ENCODE data around the gene CDH16.
A peak's percentile ranks its signal among the peaks of the same experiment; 100 is the strongest.
"Not testable (repeated sequence)": the region's sequence is repeated elsewhere in the genome, so short reads cannot be mapped to it uniquely, and the experiment has no call there.

The CDH16 gene

GRCh38 chr16:66936462-66936861 lies 17.8 kb upstream of the CDH16 start:
- Histone ChIP-seq H3K27ac (ENCODE audit: low read depth, low read length, poor library complexity, severe bottlenecking) (no peak overlapping the region), H4K20me1 (ENCODE audit: insufficient read depth, low read length) (no peaks in the 10 kb centered on the region), H3K4me1 (ENCODE audit: insufficient read depth, low read length, severe bottlenecking) (peaks cover 23% of the 10 kb centered on the region), H3K4me3 (ENCODE audit: low read depth, low read length, poor library complexity, severe bottlenecking) (no peak overlapping the region), H2AFZ (ENCODE audit: low read length) (no peak overlapping the region), H3K9me3 (ENCODE audit: low read length) (no peaks in the 10 kb centered on the region), H3K27me3 (ENCODE audit: insufficient read depth, low read length) (no peaks in the 10 kb centered on the region), H3K79me2 (ENCODE audit: insufficient read depth, low read length) (no peaks in the 10 kb centered on the region), H3K36me3 (ENCODE audit: insufficient read depth, low read length) (peaks cover 10% of the 10 kb centered on the region; the same call in 1 of the 2 replicates), H3F3A (ENCODE audit: insufficient read depth, low read length) (no peaks in the 10 kb centered on the region), H3K9ac (ENCODE audit: low read length) (no peak overlapping the region), H3K4me2 (ENCODE audit: low read length) (no peak overlapping the region), H3K9me2 (ENCODE audit: low read depth, low read length) (no peaks in the 10 kb centered on the region)
- TF ChIP-seq EZH2 (IDR thresholded peaks at IDR 0.05; ENCODE audit: borderline replicate concordance, low read length) = no peak
- TF ChIP-seq CTCF (IDR thresholded peaks at IDR 0.05; ENCODE audit: low read length) = no peak

GRCh38 chr16:66935314-66936011 lies 16.8 kb upstream of the CDH16 start, which contains the start of gene CES2:
TSS of gene CES2 (plus strand) at chr16:66935516. CDS start at chr16:66935636, 120 bp downstream.
- no peaks in the 10 kb centered on the region for H3K79me2 ChIP-seq (ENCODE audit: insufficient read depth, low read length)
- H4K20me1 ChIP-seq (ENCODE audit: insufficient read depth, low read length) = no peaks in the 10 kb centered on the region
- no peak within 1 kb of the TSS for H2AFZ ChIP-seq (ENCODE audit: low read length)
- peak within 1 kb of the TSS; percentile 97 for H3K9ac ChIP-seq (ENCODE audit: low read length)
- no peaks in the 10 kb centered on the region for H3F3A ChIP-seq (ENCODE audit: insufficient read depth, low read length)
- no peaks in the 10 kb centered on the region for H3K27me3 ChIP-seq (ENCODE audit: insufficient read depth, low read length)
- no peak within 1 kb of the TSS for H3K27ac ChIP-seq (ENCODE audit: low read depth, low read length, poor library complexity, severe bottlenecking)
- no peaks in the 10 kb centered on the region for H3K9me2 ChIP-seq (ENCODE audit: low read depth, low read length)
- H3K4me3 ChIP-seq (ENCODE audit: low read depth, low read length, poor library complexity, severe bottlenecking) = peak within 1 kb of the TSS; percentile 97
- peak within 1 kb of the TSS; percentile 98 for H3K4me2 ChIP-seq (ENCODE audit: low read length)
- TF ChIP-seq EZH2 (IDR thresholded peaks at IDR 0.05; ENCODE audit: borderline replicate concordance, low read length) = no peak
- TF ChIP-seq CTCF (IDR thresholded peaks at IDR 0.05; ENCODE audit: low read length) = no peak
- peaks cover 23% of the 10 kb centered on the region for H3K4me1 ChIP-seq (ENCODE audit: insufficient read depth, low read length, severe bottlenecking)
- no peaks in the 10 kb centered on the region for H3K9me3 ChIP-seq (ENCODE audit: low read length)
- H3K36me3 ChIP-seq (ENCODE audit: insufficient read depth, low read length) = peaks cover 10% of the 10 kb centered on the region; the same call in 1 of the 2 replicates

- not testable (repeated sequence) for H2AFZ ChIP-seq (ENCODE audit: low read length); H3K36me3 ChIP-seq (ENCODE audit: insufficient read depth, low read length); H3K27ac ChIP-seq (ENCODE audit: low read depth, low read length, poor library complexity, severe bottlenecking); H3K79me2 ChIP-seq (ENCODE audit: insufficient read depth, low read length); H3K9me2 ChIP-seq (ENCODE audit: low read depth, low read length); H3F3A ChIP-seq (ENCODE audit: insufficient read depth, low read length); H3K9me3 ChIP-seq (ENCODE audit: low read length); H4K20me1 ChIP-seq (ENCODE audit: insufficient read depth, low read length); H3K27me3 ChIP-seq (ENCODE audit: insufficient read depth, low read length)
- peak overlapping the region; percentile 98 for H3K4me2 ChIP-seq (ENCODE audit: low read length)
- H3K4me3 ChIP-seq (ENCODE audit: low read depth, low read length, poor library complexity, severe bottlenecking) = peak overlapping the region; percentile 97
- peaks cover 23% of the 10 kb centered on the region for H3K4me1 ChIP-seq (ENCODE audit: insufficient read depth, low read length, severe bottlenecking)
- H3K9ac ChIP-seq (ENCODE audit: low read length) = peak overlapping the region; percentile 97
These were observed 16.2 kb upstream of the CDH16 start for GRCh38 chr16:66934839-66935313.

Data from OCI-LY1 (cell line).